Measurements from ENCODE around the gene GAREM1. TPM values are rescaled to one million over a fixed set of nuclear protein-coding genes. Genes with fewer than 3 reads are reported as not detected.

GAREM1 gene
- total RNA-seq, 1 experiment from 2014 or later = 21.4 TPM

DNA sequence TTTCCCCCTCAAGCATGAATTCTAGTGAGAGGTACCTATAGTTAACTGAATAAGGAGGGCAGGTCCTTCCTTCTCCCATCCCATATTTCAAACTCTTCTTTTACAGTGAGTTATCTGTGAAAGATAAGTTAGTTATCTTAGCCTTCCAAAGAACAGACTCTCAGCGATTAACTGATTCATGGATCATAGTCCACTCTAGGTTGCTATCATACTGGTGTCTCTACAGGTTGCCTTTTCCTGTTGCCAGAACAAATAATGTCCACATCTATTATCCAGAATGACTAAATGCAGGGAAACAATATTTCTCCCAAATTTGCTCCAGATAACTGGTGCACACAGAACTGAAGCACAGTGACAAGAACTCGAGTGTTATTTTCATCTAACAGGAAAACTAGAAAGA lies 212.5 kb downstream of the GAREM1 start:
- Mint-ChIP-seq H3K4me3 (ENCODE audit: unreplicated experiment) (no peak overlapping the region), H3K4me1 (ENCODE audit: insufficient read depth, unreplicated experiment) (peaks cover 10% of the 10 kb centered on the region), H3K27ac (ENCODE audit: low read depth, unreplicated experiment) (no peak overlapping the region), H3K9me3 (ENCODE audit: unreplicated experiment) (no peaks in the 10 kb centered on the region), H3K36me3 (ENCODE audit: insufficient read depth, unreplicated experiment) (peaks cover 10% of the 10 kb centered on the region), H3K27me3 (ENCODE audit: insufficient read depth, unreplicated experiment) (no peaks in the 10 kb centered on the region)
- intact Hi-C loops (cut with micrococcal nuclease) = no loop called here
- DNase-seq (ENCODE audit: unreplicated experiment) = no peak
- no TSS peak for BruUV-seq (replicated peaks)
- ChIA-PET POLR2A (no interaction called here), CTCF (interaction anchor here (1.2 kb wide), 1 partner anchor 291 kb away, joined by 4 read pairs; no protein-coding TSS in a partner anchor)
- TF ChIP-seq, protein P1, sequence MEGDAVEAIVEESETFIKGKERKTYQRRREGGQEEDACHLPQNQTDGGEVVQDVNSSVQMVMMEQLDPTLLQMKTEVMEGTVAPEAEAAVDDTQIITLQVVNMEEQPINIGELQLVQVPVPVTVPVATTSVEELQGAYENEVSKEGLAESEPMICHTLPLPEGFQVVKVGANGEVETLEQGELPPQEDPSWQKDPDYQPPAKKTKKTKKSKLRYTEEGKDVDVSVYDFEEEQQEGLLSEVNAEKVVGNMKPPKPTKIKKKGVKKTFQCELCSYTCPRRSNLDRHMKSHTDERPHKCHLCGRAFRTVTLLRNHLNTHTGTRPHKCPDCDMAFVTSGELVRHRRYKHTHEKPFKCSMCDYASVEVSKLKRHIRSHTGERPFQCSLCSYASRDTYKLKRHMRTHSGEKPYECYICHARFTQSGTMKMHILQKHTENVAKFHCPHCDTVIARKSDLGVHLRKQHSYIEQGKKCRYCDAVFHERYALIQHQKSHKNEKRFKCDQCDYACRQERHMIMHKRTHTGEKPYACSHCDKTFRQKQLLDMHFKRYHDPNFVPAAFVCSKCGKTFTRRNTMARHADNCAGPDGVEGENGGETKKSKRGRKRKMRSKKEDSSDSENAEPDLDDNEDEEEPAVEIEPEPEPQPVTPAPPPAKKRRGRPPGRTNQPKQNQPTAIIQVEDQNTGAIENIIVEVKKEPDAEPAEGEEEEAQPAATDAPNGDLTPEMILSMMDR (IDR thresholded peaks at IDR 0.05; ENCODE audit: unreplicated experiment) = no peak

DNA sequence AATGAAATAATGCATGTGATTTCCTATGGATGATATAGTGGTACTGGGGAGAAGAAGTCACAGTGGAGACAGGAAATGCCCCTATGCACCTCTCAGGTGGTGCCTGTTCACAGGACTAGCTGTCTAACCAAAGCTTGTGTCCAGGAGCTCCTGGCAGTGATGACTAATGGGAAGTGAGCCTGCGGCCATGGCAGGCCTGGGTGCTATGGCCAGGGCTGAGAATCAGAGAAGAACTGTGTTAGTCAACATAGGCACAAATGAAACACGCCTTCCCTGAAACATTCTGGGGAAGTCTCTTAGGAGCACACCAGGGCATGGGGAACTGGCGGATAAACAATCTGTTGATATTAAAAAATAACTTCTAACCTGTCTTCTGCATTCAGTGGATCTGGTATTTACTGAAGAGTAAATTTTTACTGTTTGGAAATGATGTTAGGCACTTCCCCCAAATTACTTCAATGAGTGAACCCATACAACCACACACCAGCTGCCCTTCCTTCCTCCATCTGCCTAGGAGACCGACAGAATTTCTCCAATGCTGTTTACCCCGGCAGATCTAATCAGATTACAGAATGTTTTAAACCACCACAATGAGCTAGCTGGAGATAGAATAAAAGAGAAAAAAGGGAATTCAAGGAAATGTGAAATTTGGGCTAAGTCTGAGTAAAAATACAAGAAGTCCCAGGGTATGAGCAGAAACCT lies 213.4 kb downstream of the GAREM1 start:
- ChIA-PET CTCF (interaction anchor here (0.5 to 1.4 kb wide), 6 partner anchors 12 to 919 kb away, joined by 3 to 5 read pairs (median 4); partner anchors contain the start of gene GAREM1), POLR2A (interaction anchor here (0.6 to 0.7 kb wide), 3 partner anchors 20 to 658 kb away, joined by 3 read pairs; no protein-coding TSS in a partner anchor)
- TF ChIP-seq, protein P1 (IDR thresholded peaks at IDR 0.05; ENCODE audit: unreplicated experiment) = no peak
- BruUV-seq (replicated peaks) = no TSS peak
- Mint-ChIP-seq H3K27ac (ENCODE audit: low read depth, unreplicated experiment) (no peak overlapping the region), H3K4me1 (ENCODE audit: insufficient read depth, unreplicated experiment) (peaks cover 10% of the 10 kb centered on the region), H3K36me3 (ENCODE audit: insufficient read depth, unreplicated experiment) (peaks cover 10% of the 10 kb centered on the region), H3K9me3 (ENCODE audit: unreplicated experiment) (no peaks in the 10 kb centered on the region), H3K27me3 (ENCODE audit: insufficient read depth, unreplicated experiment) (no peaks in the 10 kb centered on the region), H3K4me3 (ENCODE audit: unreplicated experiment) (no peak overlapping the region)
- peak; percentile 73 for DNase-seq (ENCODE audit: unreplicated experiment)
- intact Hi-C loops (cut with micrococcal nuclease) = no loop called here

DNA sequence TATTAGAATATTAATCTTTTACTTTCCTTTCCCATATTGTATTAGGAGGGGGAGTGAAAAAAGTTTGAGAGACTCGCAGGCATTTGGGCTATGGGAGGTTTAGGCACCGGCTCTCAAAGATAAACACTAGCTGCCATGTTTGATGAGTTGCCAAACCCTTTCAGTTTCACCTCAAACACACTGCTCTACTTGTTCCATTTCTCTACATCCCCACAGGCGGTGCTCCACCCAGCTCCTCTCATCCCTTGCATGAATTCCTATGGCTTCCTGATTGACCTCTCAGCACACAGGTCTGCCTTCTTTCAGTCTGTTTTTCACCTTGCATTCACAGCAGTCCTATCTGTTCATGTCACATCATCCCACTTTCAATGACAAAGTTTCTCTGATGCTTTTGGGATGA lies 215.1 kb downstream of the GAREM1 start:
- ChIA-PET POLR2A (no interaction called here), CTCF (interaction anchor here (1.2 kb wide), 1 partner anchor 215 kb away, joined by 4 read pairs; the partner anchor contains the start of gene GAREM1)
- no peaks in the 10 kb centered on the region for H3K9me3 Mint-ChIP-seq (ENCODE audit: unreplicated experiment)
- H3K4me1 Mint-ChIP-seq (ENCODE audit: insufficient read depth, unreplicated experiment) = peaks cover 10% of the 10 kb centered on the region
- intact Hi-C loops (cut with micrococcal nuclease) = no loop called here
- peaks cover 10% of the 10 kb centered on the region for H3K36me3 Mint-ChIP-seq (ENCODE audit: insufficient read depth, unreplicated experiment)
- no peaks in the 10 kb centered on the region for H3K27me3 Mint-ChIP-seq (ENCODE audit: insufficient read depth, unreplicated experiment)
- TF ChIP-seq, protein P1 (IDR thresholded peaks at IDR 0.05; ENCODE audit: unreplicated experiment) = no peak
- BruUV-seq (replicated peaks) = no TSS peak
- no peak overlapping the region for H3K27ac Mint-ChIP-seq (ENCODE audit: low read depth, unreplicated experiment)
- H3K4me3 Mint-ChIP-seq (ENCODE audit: unreplicated experiment) = no peak overlapping the region
- DNase-seq (ENCODE audit: unreplicated experiment) = no peak

DNA sequence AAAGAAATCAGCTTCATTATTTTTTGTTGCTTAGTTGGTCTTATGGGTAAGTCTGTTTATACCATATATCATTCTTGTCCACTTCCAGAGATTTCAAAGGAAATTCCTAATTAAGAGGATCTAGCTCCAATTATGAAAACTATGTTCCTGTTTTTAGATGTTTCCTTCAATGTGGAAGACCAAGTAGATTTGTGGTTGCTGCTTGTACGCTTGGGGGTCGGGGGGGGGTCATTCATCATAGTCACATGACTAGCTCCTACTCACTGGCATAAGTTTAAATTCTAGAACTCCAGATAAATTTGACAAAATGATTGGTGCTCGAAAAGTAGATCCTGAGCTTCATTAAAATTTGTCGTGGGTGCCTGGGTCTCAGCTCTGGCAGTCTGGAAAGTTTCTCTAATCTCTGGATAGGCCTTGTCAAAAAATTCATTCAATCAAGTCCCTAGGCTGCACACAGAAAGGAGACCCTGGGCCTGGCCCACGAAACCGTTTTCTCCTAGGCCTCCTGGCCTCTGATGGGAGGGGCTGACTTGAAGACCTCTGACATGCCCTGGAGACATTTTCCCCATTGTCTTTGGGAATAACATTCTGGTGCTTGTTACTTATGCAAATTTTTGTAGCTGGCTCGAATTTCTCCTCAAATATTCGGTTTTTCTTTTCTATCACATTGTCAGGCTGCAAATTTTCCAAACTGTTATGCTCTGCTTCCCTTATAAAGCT lies 218.4 kb downstream of the GAREM1 start:
- H3K36me3 Mint-ChIP-seq (ENCODE audit: insufficient read depth, unreplicated experiment) = peaks cover 10% of the 10 kb centered on the region
- H3K9me3 Mint-ChIP-seq (ENCODE audit: unreplicated experiment) = no peaks in the 10 kb centered on the region
- no peak overlapping the region for H3K4me3 Mint-ChIP-seq (ENCODE audit: unreplicated experiment)
- ChIA-PET POLR2A (interaction anchor here (0.6 to 1.1 kb wide), 2 partner anchors 13 to 56 kb away, joined by 3 read pairs; no protein-coding TSS in a partner anchor), CTCF (interaction anchor here (0.6 to 1.4 kb wide), 5 partner anchors 10 to 903 kb away, joined by 3 to 9 read pairs (median 4); no protein-coding TSS in a partner anchor)
- no peak for DNase-seq (ENCODE audit: unreplicated experiment)
- no peak overlapping the region for H3K27ac Mint-ChIP-seq (ENCODE audit: low read depth, unreplicated experiment)
- no peaks in the 10 kb centered on the region for H3K27me3 Mint-ChIP-seq (ENCODE audit: insufficient read depth, unreplicated experiment)
- no TSS peak for BruUV-seq (replicated peaks)
- TF ChIP-seq, protein P1 (IDR thresholded peaks at IDR 0.05; ENCODE audit: unreplicated experiment) = no peak
- H3K4me1 Mint-ChIP-seq (ENCODE audit: insufficient read depth, unreplicated experiment) = peaks cover 6% of the 10 kb centered on the region
- intact Hi-C loops (cut with micrococcal nuclease) = no loop called here
